K562 (cell line): Measurements from ENCODE around the gene PNMA3. TPM values are rescaled to one million over a fixed set of nuclear protein-coding genes. Genes with fewer than 3 reads are reported as not detected.

ENCODE experiments used
- BCOR ChIP-seq: fragments of 450-650 bp; IDR thresholded peaks from 2 replicates; pipeline ENCODE4 v1.6.1; 2016
- FOXK2 ChIP-seq, 2 experiments: fragments of 450-650 bp; IDR thresholded peaks in 1 of 2; conservative IDR thresholded peaks in 1 of 2; 2 replicates each; pipeline ENCODE4 v1.6.1; 2016; ENCODE audit warnings: low read depth in 2 of 2, mild to moderate bottlenecking in 1 of 2
- HNRNPK ChIP-seq: fragments of 200-400 bp; formaldehyde crosslinking; IDR thresholded peaks from one replicate; pipeline ENCODE4 v1.6.1; 2018; ENCODE audit warnings: mild to moderate bottlenecking, low read depth, low read length; ENCODE audit not compliant: poor library complexity, severe bottlenecking
- HOXB6 ChIP-seq: fragments of 250-450 bp; sonication (Bioruptor Pico); IDR thresholded peaks from 2 replicates; pipeline ENCODE4 v1.5.1; 2022; ENCODE audit warnings: mild to moderate bottlenecking, borderline replicate concordance
- MCM7 ChIP-seq, 2 experiments: fragments of 450-650 bp; IDR thresholded peaks; 2 replicates each; pipeline ENCODE4 v1.6.1; 2016 to 2018
- MED1 ChIP-seq: sonication (generic); formaldehyde crosslinking; IDR thresholded peaks from 2 replicates; pipeline ENCODE4 v1.8.1; 2023; ENCODE audit warnings: missing genetic modification reagents, borderline replicate concordance
- NFRKB ChIP-seq: fragments of 450-650 bp; IDR thresholded peaks from 2 replicates; pipeline ENCODE4 v1.6.1; 2016; ENCODE audit warnings: low read depth
- SMARCB1 ChIP-seq: IDR thresholded peaks from 2 replicates; pipeline ENCODE4 v1.6.1; 2011; ENCODE audit warnings: improper control_type of control experiment, low read depth; ENCODE audit not compliant: insufficient read length
- TFAM ChIP-seq: fragments of 250-450 bp; sonication (Bioruptor Pico); conservative IDR thresholded peaks from 2 replicates; pipeline ENCODE4 v1.5.0; 2021; ENCODE audit warnings: mild to moderate bottlenecking, moderate library complexity
- ZNF551 ChIP-seq: fragments of 250-450 bp; sonication (Bioruptor Pico); IDR thresholded peaks from 2 replicates; pipeline ENCODE4 v1.5.0; 2021; ENCODE audit warnings: mild to moderate bottlenecking, moderate library complexity
- polyA plus RNA-seq, 8 experiments: library from polyadenylated mRNA; depleted of rRNA in 4 of 8; stranded (reverse) in 5 of 8; unstranded in 3 of 8; fragments of >200 nt; fragmentation: Nextera tagmentation in 2 of 8; fragmentation: Illumina TruSeq in 1 of 8; extraction: Ambion mirVana in 2 of 8; extraction: Trizol in 1 of 8; gene quantifications; 2 replicates each; pipeline versions ENCODE4 v1.2.1 to v1.2.3, GENCODE V29; 2011 to 2014; ENCODE audit warnings: inconsistent platforms in 1 of 8, missing spikeins in 1 of 8
- total RNA-seq, 7 experiments: library from RNA; depleted of rRNA in 6 of 7; stranded (reverse); fragments of >200 nt in 6 of 7; fragmentation: Illumina TruSeq in 2 of 7; extraction: Trizol in 2 of 7; gene quantifications; 2 replicates each; pipeline versions ENCODE4 v1.2.1 to v1.2.3, GENCODE V29; 2011 to 2021; ENCODE audit warnings: low replicate concordance in 1 of 7
- TF ChIP-seq, protein P1 (sequence below): fragments of 450-650 bp; IDR thresholded peaks from 2 replicates; pipeline ENCODE4 v1.6.1; 2016; ENCODE audit warnings: low read depth
- TF ChIP-seq, protein P2 (sequence below), 3 experiments: IDR thresholded peaks in 2 of 3; conservative IDR thresholded peaks in 1 of 3; 2 replicates each; pipeline ENCODE4 v1.5.1; 2011 to 2012; ENCODE audit warnings: low read length in 3 of 3, mild to moderate bottlenecking in 3 of 3, control low read depth in 2 of 3, improper control_type of control experiment in 1 of 3, inconsistent platforms in 1 of 3, low read depth in 1 of 3, mixed read lengths in 1 of 3, moderate library complexity in 1 of 3; ENCODE audit not compliant: insufficient read depth in 2 of 3
- TF ChIP-seq, protein P3 (sequence below): fragments of 250-450 bp; sonication (Bioruptor Pico); IDR thresholded peaks from 2 replicates; pipeline ENCODE4 v1.8.0; 2021; ENCODE audit warnings: mild to moderate bottlenecking, moderate library complexity

Gene PNMA3
- total and polyA plus RNA-seq, 9 of the 15 experiments (the other 6 are each of a cell fraction or from before 2014, with no cell fraction given) = 0.01 to 1.5 (median 0.95) TPM; not detected in 1

DNA sequence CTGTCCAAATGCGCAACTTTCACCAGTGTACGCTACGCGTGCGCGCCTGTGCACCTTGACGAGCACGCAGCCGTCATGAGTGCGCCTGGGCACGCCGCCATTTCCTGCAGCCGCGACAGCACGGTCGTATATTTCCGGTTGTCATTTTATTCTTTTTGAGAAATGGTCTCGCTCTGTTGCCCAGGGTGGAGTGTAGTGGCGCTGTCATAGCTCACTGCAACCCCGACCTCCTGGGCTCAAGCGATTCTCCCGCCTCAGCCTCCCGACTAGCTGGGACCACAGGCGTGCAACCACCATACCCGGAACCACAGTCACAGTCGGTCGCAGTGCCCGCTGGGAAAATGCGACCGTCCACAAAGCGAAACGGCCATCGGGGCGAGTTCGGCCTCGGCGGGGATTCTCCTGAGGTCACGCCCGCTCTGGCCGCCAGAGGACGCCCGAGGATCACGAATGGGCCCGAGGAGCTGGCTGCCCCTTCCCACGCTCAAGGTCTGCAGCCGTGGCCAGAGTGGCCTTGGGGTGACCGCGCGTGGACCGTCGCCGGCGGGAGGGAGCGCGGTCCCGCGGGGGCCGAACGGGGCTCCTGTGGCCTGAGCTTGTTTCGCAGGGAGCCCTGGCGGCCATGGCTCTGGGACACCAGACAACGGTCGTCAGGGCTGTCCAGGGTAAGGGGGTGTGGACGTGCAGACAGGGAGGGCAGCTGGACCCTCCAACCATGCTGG lies 23.7 kb upstream of the PNMA3 start (continued):
- TF ChIP-seq, protein P1, sequence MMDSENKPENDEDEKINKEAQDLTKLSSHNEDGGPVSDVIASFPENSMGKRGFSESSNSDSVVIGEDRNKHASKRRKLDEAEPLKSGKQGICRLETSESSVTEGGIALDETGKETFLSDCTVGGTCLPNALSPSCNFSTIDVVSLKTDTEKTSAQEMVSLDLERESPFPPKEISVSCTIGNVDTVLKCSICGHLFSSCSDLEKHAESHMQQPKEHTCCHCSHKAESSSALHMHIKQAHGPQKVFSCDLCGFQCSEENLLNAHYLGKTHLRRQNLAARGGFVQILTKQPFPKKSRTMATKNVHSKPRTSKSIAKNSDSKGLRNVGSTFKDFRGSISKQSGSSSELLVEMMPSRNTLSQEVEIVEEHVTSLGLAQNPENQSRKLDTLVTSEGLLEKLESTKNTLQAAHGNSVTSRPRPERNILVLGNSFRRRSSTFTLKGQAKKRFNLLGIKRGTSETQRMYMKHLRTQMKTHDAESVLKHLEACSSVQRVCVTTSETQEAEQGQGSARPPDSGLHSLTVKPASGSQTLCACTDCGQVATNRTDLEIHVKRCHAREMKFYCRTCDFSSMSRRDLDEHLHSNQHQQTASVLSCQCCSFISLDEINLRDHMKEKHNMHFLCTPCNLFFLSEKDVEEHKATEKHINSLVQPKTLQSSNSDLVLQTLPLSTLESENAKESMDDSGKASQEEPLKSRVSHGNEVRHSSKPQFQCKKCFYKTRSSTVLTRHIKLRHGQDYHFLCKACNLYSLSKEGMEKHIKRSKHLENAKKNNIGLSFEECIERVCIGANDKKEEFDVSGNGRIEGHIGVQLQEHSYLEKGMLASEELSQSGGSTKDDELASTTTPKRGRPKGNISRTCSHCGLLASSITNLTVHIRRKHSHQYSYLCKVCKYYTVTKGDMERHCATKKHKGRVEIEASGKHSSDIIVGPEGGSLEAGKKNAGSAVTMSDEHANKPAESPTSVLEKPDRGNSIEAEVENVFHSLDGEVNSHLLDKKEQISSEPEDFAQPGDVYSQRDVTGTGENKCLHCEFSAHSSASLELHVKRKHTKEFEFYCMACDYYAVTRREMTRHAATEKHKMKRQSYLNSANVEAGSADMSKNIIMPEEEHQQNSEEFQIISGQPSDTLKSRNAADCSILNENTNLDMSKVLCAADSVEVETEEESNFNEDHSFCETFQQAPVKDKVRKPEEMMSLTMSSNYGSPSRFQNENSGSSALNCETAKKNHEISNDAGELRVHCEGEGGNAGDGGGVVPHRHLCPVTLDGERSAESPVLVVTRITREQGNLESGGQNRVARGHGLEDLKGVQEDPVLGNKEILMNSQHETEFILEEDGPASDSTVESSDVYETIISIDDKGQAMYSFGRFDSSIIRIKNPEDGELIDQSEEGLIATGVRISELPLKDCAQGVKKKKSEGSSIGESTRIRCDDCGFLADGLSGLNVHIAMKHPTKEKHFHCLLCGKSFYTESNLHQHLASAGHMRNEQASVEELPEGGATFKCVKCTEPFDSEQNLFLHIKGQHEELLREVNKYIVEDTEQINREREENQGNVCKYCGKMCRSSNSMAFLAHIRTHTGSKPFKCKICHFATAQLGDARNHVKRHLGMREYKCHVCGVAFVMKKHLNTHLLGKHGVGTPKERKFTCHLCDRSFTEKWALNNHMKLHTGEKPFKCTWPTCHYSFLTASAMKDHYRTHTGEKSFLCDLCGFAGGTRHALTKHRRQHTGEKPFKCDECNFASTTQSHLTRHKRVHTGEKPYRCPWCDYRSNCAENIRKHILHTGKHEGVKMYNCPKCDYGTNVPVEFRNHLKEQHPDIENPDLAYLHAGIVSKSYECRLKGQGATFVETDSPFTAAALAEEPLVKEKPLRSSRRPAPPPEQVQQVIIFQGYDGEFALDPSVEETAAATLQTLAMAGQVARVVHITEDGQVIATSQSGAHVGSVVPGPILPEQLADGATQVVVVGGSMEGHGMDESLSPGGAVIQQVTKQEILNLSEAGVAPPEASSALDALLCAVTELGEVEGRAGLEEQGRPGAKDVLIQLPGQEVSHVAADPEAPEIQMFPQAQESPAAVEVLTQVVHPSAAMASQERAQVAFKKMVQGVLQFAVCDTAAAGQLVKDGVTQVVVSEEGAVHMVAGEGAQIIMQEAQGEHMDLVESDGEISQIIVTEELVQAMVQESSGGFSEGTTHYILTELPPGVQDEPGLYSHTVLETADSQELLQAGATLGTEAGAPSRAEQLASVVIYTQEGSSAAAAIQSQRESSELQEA = no peak
- no peak for TF ChIP-seq HOXB6 (CRISPR knock-in tag)
- no peak for TF ChIP-seq HNRNPK
- TF ChIP-seq, protein P2, sequence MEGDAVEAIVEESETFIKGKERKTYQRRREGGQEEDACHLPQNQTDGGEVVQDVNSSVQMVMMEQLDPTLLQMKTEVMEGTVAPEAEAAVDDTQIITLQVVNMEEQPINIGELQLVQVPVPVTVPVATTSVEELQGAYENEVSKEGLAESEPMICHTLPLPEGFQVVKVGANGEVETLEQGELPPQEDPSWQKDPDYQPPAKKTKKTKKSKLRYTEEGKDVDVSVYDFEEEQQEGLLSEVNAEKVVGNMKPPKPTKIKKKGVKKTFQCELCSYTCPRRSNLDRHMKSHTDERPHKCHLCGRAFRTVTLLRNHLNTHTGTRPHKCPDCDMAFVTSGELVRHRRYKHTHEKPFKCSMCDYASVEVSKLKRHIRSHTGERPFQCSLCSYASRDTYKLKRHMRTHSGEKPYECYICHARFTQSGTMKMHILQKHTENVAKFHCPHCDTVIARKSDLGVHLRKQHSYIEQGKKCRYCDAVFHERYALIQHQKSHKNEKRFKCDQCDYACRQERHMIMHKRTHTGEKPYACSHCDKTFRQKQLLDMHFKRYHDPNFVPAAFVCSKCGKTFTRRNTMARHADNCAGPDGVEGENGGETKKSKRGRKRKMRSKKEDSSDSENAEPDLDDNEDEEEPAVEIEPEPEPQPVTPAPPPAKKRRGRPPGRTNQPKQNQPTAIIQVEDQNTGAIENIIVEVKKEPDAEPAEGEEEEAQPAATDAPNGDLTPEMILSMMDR (IDR thresholded peaks at IDR 0.05 in 2 of 3, conservative IDR thresholded peaks at IDR 0.05 in 1 of 3; ENCODE audit: insufficient read depth in 2 of 3, low read depth in 1 of 3, low read length in 3 of 3) = peak; percentile 84 to 87 (median 86)
- TF ChIP-seq FOXK2 (conservative IDR thresholded peaks at IDR 0.05 in 1 of 2, IDR thresholded peaks at IDR 0.05 in 1 of 2; ENCODE audit: low read depth in 2 of 2) = no peak
- no peak for TF ChIP-seq BCOR
- TF ChIP-seq, protein P3, sequence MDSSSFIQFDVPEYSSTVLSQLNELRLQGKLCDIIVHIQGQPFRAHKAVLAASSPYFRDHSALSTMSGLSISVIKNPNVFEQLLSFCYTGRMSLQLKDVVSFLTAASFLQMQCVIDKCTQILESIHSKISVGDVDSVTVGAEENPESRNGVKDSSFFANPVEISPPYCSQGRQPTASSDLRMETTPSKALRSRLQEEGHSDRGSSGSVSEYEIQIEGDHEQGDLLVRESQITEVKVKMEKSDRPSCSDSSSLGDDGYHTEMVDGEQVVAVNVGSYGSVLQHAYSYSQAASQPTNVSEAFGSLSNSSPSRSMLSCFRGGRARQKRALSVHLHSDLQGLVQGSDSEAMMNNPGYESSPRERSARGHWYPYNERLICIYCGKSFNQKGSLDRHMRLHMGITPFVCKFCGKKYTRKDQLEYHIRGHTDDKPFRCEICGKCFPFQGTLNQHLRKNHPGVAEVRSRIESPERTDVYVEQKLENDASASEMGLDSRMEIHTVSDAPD (CRISPR knock-in tag) = no peak
- no peak for TF ChIP-seq ZNF551 (CRISPR knock-in tag)
- TF ChIP-seq MED1 (CRISPR knock-in tag) = no peak
- no peak for TF ChIP-seq MCM7 (IDR thresholded peaks at IDR 0.05)
- TF ChIP-seq TFAM = no peak
- no peak for TF ChIP-seq SMARCB1
- TF ChIP-seq NFRKB = no peak
